NOMO-1 (cell line): ENCODE data around the gene KDM4B.
"Not testable (repeated sequence)": the region's sequence is repeated elsewhere in the genome, so short reads cannot be mapped to it uniquely, and the experiment has no call there.

Experiments
- DNase-seq, 2 experiments: peaks; one replicate each; lab custom pipeline; 2025; ENCODE audit not compliant: unreplicated experiment in 2 of 2; lab: John Stamatoyannopoulos, UW

KDM4B gene

GRCh38 chr19:4966591-4966990 lies 2.3 kb upstream of the KDM4B start:
- no peak for DNase-seq

DNA sequence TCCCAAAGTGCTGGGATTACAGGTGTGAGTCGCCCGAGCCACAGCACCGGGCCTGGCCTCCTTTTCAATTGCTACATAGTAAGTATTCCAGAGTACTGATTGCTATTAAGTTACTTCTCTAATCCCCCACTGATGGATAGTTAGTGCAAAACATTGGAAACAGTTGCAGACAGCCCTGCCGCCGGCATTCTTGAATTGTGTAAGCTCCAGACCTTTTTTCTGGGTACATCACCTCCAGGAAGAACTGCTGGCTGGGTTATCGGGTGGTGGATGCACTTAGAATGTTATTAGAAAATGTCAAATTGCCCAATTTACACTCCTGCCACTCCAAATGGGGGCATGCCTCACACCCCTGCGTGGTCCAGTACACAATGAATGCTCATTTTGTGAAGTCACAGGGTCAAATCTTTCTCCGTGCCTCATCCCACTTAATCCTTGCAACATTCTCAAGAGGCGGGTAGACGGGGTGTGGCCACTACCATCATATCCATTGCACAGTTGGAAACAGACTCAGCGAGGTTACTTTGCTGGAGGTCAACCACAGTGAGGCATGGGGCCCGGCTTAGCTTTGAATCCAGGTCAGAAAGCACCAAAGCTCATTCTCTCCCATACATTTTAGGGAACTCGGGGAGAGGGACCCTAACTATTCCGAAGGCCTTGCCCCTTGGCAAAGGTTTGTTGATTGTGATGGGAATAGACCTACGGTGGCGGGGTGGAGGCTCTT lies 1.0 kb upstream of the KDM4B start:
- DNase-seq = peak in 1 of 2 experiments; percentile 38

DNA sequence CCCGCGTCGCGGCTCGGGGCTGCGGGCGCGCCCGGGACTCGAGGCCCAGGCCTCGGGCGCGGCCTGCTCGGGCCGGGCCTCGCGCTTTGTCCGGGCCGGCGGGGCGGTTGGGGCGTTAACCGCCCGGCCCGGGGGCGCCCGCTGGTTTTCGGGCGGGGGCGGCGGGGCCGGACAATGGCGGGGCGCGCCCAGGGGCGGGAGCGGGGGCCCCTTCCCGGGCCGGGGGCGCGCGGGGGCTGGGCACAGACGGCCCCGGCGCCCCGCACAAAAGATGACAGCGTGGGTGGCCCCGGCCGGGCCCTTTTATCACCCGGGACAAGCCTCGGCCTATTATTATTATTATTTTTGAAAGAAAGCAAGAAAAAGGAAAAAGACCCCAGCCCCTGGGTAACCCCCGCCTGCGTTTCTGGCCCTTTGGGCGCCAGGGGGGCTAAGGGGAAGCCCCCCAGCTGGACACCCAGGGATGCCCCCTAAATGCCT lies 419 bp downstream of the KDM4B start:
- DNase-seq = no peak

GRCh38 chr19:4969772-4970531 lies 1.0 kb downstream of the KDM4B start:
- DNase-seq = peak; percentile 41 to 71

DNA sequence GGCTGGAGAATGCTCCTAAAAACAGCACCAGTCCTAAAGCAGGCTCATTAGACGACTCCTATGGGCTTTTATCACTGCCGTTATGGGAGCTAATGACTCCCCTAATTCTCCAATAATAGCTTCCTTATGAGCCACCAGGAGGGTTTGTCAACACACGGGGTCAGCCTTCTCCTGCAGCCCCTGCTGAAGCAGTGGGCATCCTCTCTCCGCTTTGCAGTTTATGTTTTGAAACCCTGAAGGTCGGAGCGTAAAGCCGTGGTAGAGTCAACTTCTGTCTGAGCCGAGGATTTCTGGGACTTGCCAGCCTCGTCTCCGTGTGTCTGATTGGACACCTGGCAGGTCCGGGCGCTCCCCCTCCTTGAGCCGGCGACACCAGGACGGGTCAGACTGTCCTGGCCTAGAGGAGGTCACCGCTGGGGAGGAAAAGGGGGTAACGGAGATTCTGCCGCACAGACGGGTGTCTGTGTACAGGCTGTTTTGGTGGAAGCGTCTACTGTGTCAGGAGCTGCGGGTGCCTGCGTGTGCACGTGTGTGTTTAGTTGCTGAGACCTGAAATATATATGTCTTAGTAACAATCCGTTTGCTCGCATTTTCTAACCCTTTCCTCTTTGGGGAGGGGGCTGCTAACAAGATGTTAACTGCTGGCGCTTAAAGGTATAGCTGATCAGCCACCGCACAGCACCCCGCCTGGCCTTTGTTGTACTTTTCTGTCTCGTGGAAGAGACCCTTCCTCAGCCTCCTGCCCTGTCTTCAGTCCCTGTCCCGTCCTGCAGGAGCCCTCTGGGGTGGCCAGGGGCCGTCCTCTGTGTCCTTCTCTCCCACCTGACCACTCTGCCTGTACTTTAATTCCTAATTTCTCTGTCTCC lies 1.9 kb downstream of the KDM4B start:
- DNase-seq = no peak

- DNase-seq = no peak
These were observed 2.5 kb downstream of the KDM4B start for GRCh38 chr19:4971424-4971793.

DNA sequence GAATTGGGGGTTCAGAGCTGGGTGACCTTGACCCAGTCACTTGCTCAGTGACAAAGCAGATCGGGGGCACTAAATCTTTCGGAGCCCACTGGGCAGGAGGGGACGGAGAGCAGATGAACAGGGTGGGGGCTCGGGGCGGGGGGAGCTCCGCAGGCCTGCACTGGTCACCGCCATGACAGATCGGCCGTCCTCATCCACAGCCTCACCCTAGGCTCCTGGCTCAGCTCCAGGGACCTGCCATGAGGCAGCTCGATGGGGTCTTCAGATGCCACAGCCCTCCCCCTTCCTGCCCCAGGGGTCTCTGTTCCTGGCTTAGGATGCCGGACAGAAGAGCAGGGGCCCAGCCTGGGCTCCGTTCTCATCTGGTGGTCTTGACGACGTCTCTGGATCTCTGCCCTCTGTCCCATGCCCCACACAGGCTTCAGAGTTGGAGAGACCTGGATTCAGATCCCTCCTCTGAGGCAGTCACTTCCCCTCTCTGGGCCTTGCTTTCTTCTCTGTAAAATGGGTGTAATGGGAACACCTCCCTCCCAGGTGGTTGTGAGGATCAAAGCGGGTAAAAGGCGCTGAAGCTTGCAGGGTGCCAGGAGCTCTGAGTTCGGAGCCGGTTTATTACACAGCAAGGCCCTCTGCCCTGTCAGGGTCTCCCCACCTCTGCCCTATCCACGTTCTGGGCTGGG lies 3.0 kb downstream of the KDM4B start:
- no peak for DNase-seq

DNA sequence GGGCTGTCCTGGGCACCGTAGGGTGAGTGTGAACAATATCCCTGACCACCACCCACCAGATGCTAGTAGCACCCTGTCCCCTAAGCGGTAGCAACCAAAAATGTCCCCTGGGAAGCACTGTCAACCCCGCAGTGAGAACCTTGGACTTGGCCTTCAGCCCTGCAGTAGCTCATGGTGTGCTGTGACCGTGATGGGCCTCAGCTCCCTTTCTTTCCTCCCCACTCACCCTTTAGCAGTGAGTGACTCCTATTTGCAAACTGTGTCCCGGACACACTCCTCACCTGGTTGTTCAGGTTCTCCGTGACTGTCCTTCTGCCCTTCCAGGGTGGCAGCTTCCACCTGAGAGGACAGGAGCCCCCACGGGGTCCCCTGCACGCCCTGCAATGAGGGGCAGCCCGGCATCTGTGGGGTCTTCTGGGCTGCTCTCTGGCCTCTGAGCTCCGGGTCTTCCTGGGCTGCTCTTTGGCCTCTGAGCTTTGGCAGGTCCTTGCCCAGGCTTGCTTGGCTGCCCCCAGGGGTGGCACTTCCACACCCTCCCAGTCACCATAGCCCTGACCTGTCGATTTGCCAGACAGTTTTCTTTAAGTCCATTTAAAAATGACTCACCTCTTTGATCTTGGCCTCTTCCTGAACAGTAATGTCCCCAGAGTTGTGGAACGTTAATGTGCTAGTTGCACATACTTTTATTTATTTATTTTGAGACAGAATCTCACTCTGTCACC lies 3.8 kb downstream of the KDM4B start:
- no peak for DNase-seq

DNA sequence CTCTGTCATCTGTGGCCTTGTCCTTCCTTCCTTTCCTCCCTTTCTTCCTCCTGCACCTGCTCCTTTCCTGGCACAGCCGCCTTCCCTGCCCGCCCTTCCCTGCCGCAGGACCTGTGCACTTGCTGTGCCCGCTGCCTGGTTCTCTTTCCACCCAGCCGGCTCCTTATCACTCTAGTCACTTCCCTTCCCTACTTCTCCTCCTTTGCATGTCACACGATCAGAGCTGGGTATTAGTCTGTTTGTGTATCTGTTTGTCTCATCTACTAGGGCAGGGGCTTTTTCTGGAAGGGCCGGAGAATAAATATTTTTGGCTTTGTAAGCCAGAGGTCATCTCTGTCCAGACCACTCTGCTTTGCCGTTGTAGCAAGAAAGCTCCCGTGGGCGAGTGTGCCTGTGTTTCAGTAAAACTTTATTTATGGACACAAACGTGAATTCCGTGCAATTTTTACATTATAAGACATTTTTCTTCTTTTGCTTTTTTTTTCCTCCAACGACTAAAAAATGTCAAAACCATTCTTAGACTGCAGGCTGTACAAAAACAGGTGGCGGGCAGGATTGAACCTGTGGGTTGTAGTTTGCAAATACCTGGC lies 6.1 kb downstream of the KDM4B start:
- no peak for DNase-seq

GRCh38 chr19:4975601-4976000 lies 6.7 kb downstream of the KDM4B start:
- not testable (repeated sequence) for DNase-seq

- DNase-seq = peak; percentile 93 to 98
These were observed 7.7 kb downstream of the KDM4B start for GRCh38 chr19:4976401-4977298.

DNA sequence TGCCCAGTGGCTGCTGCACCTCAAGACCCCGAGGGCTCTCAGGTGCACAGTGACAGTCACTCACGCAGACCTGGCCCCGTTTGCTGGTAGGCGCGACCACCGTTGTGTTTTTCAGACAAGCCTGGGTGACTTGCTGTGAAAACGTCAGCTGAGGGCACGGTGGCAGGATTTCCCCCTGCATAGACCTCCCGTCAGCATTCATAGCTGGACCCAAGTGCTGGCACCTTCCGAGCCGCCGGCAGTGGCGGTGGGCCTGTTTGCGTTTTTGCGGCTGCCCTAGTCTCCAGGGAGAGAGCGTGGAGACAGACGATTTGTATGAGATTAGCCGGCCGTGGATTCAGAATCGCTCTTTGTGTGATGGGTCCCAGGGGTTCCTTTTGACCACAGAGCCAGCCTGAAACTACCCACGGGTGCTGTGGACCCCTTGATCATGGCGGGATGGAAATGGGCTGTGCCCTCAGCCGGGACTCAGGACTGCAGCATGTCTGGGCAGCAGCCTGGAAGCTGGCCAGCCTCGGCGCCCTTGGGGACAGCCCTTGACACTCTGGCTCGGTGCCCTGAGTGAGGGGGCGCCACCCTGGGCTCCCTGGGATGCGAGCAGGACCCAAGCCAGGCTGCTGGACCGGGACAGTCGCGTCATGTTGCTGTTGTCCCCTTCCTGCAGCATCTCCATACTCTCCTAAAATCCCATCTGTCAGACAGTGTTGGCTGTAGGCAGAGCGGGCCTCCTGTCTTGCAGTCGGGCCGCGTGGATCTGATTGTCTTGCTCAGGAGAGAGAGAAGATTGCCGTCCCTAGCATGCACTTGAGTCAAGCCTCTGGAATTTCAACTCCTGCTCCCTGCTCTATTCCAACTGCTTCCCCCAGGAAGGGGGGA lies 8.6 kb downstream of the KDM4B start:
- no peak for DNase-seq

GRCh38 chr19:4979211-4979807 lies 10.4 kb downstream of the KDM4B start:
- DNase-seq = no peak

DNA sequence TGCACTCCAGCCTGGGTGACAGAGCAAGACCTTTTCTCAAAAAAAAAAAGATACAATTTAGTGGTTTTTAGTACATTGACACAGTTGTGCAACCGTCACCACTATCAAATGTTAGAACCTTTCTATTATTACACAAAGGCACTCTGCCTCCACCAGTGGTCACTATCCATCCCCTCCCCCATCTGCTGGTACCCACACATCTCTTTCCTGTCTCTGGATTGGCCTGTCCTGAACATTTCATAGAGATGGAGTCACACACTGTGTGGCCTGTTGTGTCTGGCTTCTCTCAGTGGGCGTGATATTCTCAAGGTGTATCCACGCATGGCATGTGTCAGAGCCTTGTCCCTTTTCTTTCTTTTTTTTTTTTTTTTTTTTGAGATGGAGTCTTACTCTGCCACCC lies 11.2 kb downstream of the KDM4B start:
- DNase-seq = no peak

DNA sequence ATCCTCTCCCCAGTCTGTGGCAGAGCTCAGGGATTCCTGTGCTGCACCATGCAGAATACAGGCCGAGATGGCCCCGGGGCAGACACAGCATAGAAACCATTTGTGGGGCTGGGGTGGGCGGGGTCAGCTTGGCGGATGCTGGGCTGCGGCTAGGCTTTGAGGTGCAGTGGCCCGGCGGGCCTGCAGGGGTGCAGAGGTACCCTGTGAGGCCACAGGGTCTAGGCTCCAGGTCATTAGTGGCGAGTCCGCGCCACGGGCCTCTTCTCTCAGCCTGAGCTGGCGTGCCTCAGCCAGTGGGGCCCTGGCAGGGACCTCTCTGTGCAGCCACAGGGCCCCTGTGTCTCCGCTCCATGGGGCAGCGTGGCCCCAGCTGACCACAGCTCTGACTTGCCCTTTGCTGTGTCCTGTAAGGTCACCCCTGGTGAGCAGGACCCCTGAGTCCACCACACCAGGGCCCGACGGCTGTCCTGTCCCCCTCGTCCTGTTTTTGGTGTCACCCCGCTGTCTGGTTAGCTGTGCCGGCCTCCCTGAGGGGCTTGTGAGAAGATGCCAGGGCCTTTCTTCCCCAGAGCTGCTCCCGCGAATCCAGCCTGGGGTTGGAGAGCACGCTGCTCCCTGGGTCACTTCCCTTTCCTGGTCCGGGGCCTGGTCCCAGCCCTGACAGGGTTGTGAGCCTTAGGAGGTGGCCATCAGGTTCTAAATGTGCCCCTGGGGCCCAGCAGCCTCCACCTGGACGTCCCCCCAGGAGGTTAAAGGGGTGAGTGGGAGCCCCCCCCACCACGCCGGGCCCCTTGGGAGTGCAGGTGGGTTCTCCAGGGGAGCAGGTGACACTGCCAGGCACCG lies 12.1 kb downstream of the KDM4B start:
- no peak for DNase-seq

DNA sequence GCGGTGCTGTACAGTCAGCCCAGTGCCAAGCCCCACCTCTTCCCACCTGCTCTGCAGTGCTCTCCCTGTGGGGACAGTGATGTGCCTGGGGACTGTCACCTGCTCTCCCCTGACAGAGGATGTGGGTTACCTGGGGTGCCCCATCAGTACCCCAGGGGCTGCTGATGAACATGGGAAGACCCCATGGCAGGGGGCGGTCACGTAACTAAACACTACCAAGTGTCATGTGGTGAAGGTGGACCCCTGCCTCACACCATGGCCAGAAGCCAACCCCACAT lies 12.7 kb downstream of the KDM4B start:
- DNase-seq = no peak
